ENCODE results near the gene RORB. TPM values are rescaled to one million over a fixed set of nuclear protein-coding genes. Genes with fewer than 3 reads are reported as not detected.

RORB gene
- total RNA-seq, 2 donors from 2014 or later = 2.2 to 2.5 TPM

GRCh38 chr9:74662674-74663073 lies 165.5 kb downstream of the RORB start:
- Mint-ChIP-seq H3K4me3 (no peak overlapping the region), H3K27ac (no peak overlapping the region), H3K9me3 (no peaks in the 10 kb centered on the region), H3K27me3 (no peaks in the 10 kb centered on the region), H3K36me3 (no peaks in the 10 kb centered on the region), H3K4me1 (ENCODE audit: low read depth in 2 of 2) (no peaks in the 10 kb centered on the region)
- DNase-seq (ENCODE audit: low spot score) (no peak), ATAC-seq (no peak)

- Mint-ChIP-seq H3K4me3 (no peak overlapping the region), H3K9me3 (no peaks in the 10 kb centered on the region), H3K36me3 (no peaks in the 10 kb centered on the region), H3K4me1 (ENCODE audit: low read depth in 2 of 2) (no peaks in the 10 kb centered on the region), H3K27ac (no peak overlapping the region), H3K27me3 (no peaks in the 10 kb centered on the region)
- ATAC-seq (no peak), DNase-seq (ENCODE audit: low spot score) (no peak)
Measured at GRCh38 chr9:74663439-74663838, 166.3 kb downstream of the RORB start.

GRCh38 chr9:74666625-74667316 lies 169.6 kb downstream of the RORB start:
- H3K4me3 Mint-ChIP-seq = no peak overlapping the region
- H3K36me3 Mint-ChIP-seq = no peaks in the 10 kb centered on the region
- no peaks in the 10 kb centered on the region for H3K27me3 Mint-ChIP-seq
- DNase-seq (ENCODE audit: low spot score) (no peak), ATAC-seq (no peak)
- H3K4me1 Mint-ChIP-seq (ENCODE audit: low read depth in 2 of 2) = no peaks in the 10 kb centered on the region
- no peaks in the 10 kb centered on the region for H3K9me3 Mint-ChIP-seq
- no peak overlapping the region for H3K27ac Mint-ChIP-seq

GRCh38 chr9:74672237-74672636 lies 175.1 kb downstream of the RORB start:
- no peaks in the 10 kb centered on the region for H3K9me3 Mint-ChIP-seq
- DNase-seq (ENCODE audit: low spot score) (no peak), ATAC-seq (no peak)
- no peak overlapping the region for H3K27ac Mint-ChIP-seq
- H3K4me1 Mint-ChIP-seq (ENCODE audit: low read depth in 2 of 2) = no peaks in the 10 kb centered on the region
- no peaks in the 10 kb centered on the region for H3K27me3 Mint-ChIP-seq
- no peaks in the 10 kb centered on the region for H3K36me3 Mint-ChIP-seq
- H3K4me3 Mint-ChIP-seq = no peak overlapping the region

- Mint-ChIP-seq H3K9me3 (no peaks in the 10 kb centered on the region), H3K4me3 (no peak overlapping the region), H3K36me3 (no peaks in the 10 kb centered on the region), H3K4me1 (ENCODE audit: low read depth in 2 of 2) (no peaks in the 10 kb centered on the region), H3K27ac (no peak overlapping the region), H3K27me3 (no peaks in the 10 kb centered on the region)
- DNase-seq (ENCODE audit: low spot score) (no peak), ATAC-seq (no peak)
Measured at GRCh38 chr9:74674077-74674476, 176.9 kb downstream of the RORB start.

GRCh38 chr9:74681906-74682305 lies 184.8 kb downstream of the RORB start:
- Mint-ChIP-seq H3K4me1 (ENCODE audit: low read depth in 2 of 2) (no peaks in the 10 kb centered on the region), H3K9me3 (no peaks in the 10 kb centered on the region), H3K36me3 (no peaks in the 10 kb centered on the region), H3K27me3 (no peaks in the 10 kb centered on the region), H3K27ac (no peak overlapping the region), H3K4me3 (no peak overlapping the region)
- ATAC-seq (no peak), DNase-seq (ENCODE audit: low spot score) (no peak)

DNA sequence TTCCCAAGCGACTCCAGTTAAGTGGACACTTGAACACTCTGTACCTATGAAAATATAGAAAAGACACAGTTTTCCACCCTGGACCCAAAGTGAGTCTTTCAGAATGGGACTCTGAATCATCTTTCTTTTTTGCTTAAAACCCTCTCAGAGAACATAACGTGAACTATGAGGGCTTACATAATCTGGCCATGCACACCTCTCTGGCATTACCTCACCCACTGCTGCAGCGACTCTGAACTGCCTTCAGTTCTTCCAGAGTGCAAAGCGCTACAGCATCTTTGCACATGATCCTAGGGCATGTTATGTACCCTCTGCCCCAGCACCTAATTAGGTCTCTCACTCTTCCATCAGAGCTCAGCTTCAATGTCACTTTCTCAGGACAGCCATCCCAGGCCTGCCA lies 186.2 kb downstream of the RORB start:
- no peak for DNase-seq (ENCODE audit: low spot score)
- Mint-ChIP-seq H3K4me1 (ENCODE audit: low read depth in 2 of 2) (no peaks in the 10 kb centered on the region), H3K27ac (no peak overlapping the region), H3K36me3 (no peaks in the 10 kb centered on the region), H3K27me3 (no peaks in the 10 kb centered on the region), H3K4me3 (no peak overlapping the region), H3K9me3 (no peaks in the 10 kb centered on the region)
- ATAC-seq = no peak

GRCh38 chr9:74691058-74691457 lies 193.9 kb downstream of the RORB start:
- Mint-ChIP-seq H3K27ac (no peak overlapping the region), H3K27me3 (no peaks in the 10 kb centered on the region), H3K9me3 (no peaks in the 10 kb centered on the region), H3K4me1 (ENCODE audit: low read depth in 2 of 2) (no peaks in the 10 kb centered on the region), H3K4me3 (no peak overlapping the region), H3K36me3 (no peaks in the 10 kb centered on the region)
- no peak for ATAC-seq
- DNase-seq (ENCODE audit: low spot score) = no peak

- DNase-seq (ENCODE audit: low spot score) (no peak), ATAC-seq (no peak)
- H3K36me3 Mint-ChIP-seq = no peaks in the 10 kb centered on the region
- H3K27me3 Mint-ChIP-seq = peaks cover 2 to 32% of the 10 kb centered on the region in 2 donors
- no peaks in the 10 kb centered on the region for H3K9me3 Mint-ChIP-seq
- no peak overlapping the region for H3K27ac Mint-ChIP-seq
- H3K4me3 Mint-ChIP-seq = no peak overlapping the region
- no peaks in the 10 kb centered on the region for H3K4me1 Mint-ChIP-seq (ENCODE audit: low read depth in 2 of 2)
Measured at GRCh38 chr9:74696520-74696919, 199.4 kb downstream of the RORB start.

DNA sequence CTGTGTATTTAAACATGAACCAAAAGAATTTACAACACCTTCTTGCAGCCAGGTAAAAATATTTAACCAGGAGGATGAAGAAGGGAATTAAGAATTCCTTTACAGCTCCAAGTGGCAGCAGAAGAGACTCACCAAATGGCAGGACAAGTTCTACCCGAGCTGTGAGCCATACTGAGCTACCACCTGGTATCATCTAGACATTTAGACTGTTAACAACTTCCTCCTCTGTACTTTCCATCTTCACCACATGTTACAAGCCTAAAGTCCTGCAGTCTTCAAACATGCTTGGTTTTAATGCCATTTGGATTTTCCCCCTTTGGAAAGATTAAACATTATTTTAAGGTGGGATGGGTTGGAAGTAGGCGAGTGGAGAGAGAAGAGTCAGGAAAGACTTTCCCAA lies 200.4 kb downstream of the RORB start:
- Mint-ChIP-seq H3K9me3 (no peaks in the 10 kb centered on the region), H3K4me1 (ENCODE audit: low read depth in 2 of 2) (no peaks in the 10 kb centered on the region), H3K27ac (no peak overlapping the region), H3K4me3 (no peak overlapping the region), H3K36me3 (no peaks in the 10 kb centered on the region), H3K27me3 (peaks cover 3 to 32% of the 10 kb centered on the region in 2 donors)
- ATAC-seq (no peak), DNase-seq (ENCODE audit: low spot score) (no peak)

- Mint-ChIP-seq H3K4me3 (no peak overlapping the region), H3K36me3 (no peaks in the 10 kb centered on the region), H3K4me1 (ENCODE audit: low read depth in 2 of 2) (no peaks in the 10 kb centered on the region), H3K27me3 (peaks cover 11 to 21% of the 10 kb centered on the region in 2 donors), H3K27ac (no peak overlapping the region), H3K9me3 (no peaks in the 10 kb centered on the region)
- ATAC-seq (no peak), DNase-seq (ENCODE audit: low spot score) (no peak)
Measured at GRCh38 chr9:74711341-74711740, 214.2 kb downstream of the RORB start.

- no peaks in the 10 kb centered on the region for H3K4me1 Mint-ChIP-seq (ENCODE audit: low read depth in 2 of 2)
- no peaks in the 10 kb centered on the region for H3K36me3 Mint-ChIP-seq
- ATAC-seq (no peak), DNase-seq (ENCODE audit: low spot score) (no peak)
- no peak overlapping the region for H3K4me3 Mint-ChIP-seq
- H3K27ac Mint-ChIP-seq = no peak overlapping the region
- H3K27me3 Mint-ChIP-seq = peaks cover 7 to 23% of the 10 kb centered on the region in 2 donors
- no peaks in the 10 kb centered on the region for H3K9me3 Mint-ChIP-seq
Measured at GRCh38 chr9:74718709-74719108, 221.6 kb downstream of the RORB start.

GRCh38 chr9:74719306-74719705 lies 222.2 kb downstream of the RORB start:
- Mint-ChIP-seq H3K9me3 (no peaks in the 10 kb centered on the region), H3K27me3 (peaks cover 4 to 23% of the 10 kb centered on the region in 2 donors), H3K4me1 (ENCODE audit: low read depth in 2 of 2) (no peaks in the 10 kb centered on the region), H3K27ac (no peak overlapping the region), H3K36me3 (no peaks in the 10 kb centered on the region), H3K4me3 (no peak overlapping the region)
- ATAC-seq = no peak
- no peak for DNase-seq (ENCODE audit: low spot score)

DNA sequence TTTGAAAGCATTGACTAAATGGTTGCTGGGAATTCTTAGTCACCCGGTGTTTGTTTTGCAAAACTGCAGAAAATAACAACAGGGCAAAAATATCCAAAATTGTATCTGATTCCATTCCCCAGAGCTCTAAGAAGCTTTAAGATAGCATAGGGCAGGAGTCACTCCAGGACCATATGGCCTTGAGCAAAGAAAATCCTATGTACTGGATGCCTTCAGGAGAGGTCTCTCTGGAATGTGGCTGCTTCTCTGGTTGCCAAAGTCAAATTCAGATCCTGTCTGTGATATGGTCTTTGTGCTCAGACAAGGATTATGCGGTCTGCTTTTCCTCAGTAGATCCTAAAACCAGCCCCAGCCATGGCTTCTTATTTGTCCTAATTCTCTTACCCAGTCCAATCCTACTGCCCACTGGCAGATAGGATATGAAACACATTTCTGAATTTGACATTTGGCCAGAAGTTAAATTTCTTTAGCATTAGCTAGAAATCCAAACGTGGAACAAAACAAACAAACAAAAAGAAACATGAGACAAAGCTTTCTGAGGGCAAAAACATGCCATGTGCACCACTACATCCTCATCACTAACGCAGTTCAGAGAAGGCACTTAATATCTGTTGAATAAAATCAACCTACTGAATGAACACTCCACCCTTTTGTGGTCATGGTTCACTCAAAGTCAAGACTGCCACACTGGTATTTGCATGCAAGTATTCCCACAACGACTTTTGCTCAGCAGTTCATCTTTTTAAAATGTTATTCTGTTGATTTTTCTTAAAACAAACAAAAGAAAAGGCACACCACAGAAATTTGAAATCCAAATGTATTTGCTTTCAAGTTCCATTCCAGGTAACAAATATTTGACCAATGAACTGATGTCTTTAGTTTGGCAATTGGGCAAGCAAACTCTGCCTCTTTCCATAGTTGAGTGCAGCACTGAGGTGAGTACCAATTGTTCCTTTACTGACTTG lies 224.8 kb downstream of the RORB start:
- H3K27ac Mint-ChIP-seq = no peak overlapping the region
- no peaks in the 10 kb centered on the region for H3K9me3 Mint-ChIP-seq
- no peak overlapping the region for H3K4me3 Mint-ChIP-seq
- H3K4me1 Mint-ChIP-seq (ENCODE audit: low read depth in 2 of 2) = no peaks in the 10 kb centered on the region
- H3K36me3 Mint-ChIP-seq = no peaks in the 10 kb centered on the region
- ATAC-seq (no peak), DNase-seq (ENCODE audit: low spot score) (no peak)
- H3K27me3 Mint-ChIP-seq = peaks cover 10 to 32% of the 10 kb centered on the region in 2 donors
